ENCODE results near the gene ESRRG. TPM values are rescaled to one million over a fixed set of nuclear protein-coding genes. Genes with fewer than 3 reads are reported as not detected.

Gene ESRRG
- total RNA-seq, 1 experiment from 2014 or later: 0.44 TPM

DNA sequence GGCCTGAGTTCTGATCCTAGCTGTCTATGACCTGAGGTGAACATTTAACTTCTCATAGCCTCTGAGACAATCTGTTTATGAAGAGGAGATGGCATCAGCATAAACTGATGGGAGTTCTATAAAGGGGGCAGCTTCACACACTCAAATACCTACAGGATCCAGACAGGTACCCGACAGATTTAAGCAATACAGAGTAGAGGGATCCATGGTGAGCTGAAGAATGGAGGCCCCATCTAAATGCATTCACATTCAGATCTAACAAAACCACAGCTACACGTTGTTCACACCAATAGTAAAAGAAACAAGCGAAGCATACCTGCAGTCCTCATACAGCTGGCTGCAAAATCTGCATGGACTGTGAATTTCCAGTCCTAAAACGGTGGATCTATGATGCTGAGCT, 48.7 kb upstream of the ESRRG start:
- no peaks in the 10 kb centered on the region; a peak in 1 of 5 replicates for H3K9me3 Mint-ChIP-seq
- H3K79me1 ChIP-seq (ENCODE audit: insufficient read depth, low read depth, low read length, poor library complexity, severe bottlenecking): no peaks in the 10 kb centered on the region
- no peak overlapping the region for H3K9ac ChIP-seq (ENCODE audit: extremely low read depth, insufficient read length, low read length)
- no peaks in the 10 kb centered on the region for H3K27me3 ChIP-seq (ENCODE audit: insufficient read depth, low read length)
- no peak overlapping the region for H3K56ac ChIP-seq (ENCODE audit: insufficient read length, low read depth, low read length)
- no peak overlapping the region for H4K5ac ChIP-seq (ENCODE audit: insufficient read length, low read depth, low read length)
- no peak overlapping the region for H3K4me2 ChIP-seq (ENCODE audit: insufficient read depth, insufficient read length, low read length)
- no peak overlapping the region for H2AK5ac ChIP-seq (ENCODE audit: insufficient read length, low read length)
- H2AFZ ChIP-seq (ENCODE audit: low read length): no peak overlapping the region
- no peak overlapping the region for H2BK5ac ChIP-seq (ENCODE audit: insufficient read length, low read length)
- WGBS (ENCODE audit: extremely low coverage, insufficient read length, low lambda C conversion rate): no CpG with 5 or more reads among the region's 4 CpGs
- peak overlapping the region in 1 of 3 experiments; percentile 75; a peak in 1 of 7 replicates for H3K27ac Mint-ChIP-seq
- H3K4me1 ChIP-seq (ENCODE audit: insufficient read depth, low read length): peaks cover 4% of the 10 kb centered on the region; the same call in 1 of the 2 replicates
- H3K23me2 ChIP-seq (ENCODE audit: insufficient read length, low read depth, low read length, poor library complexity, severe bottlenecking): no peaks in the 10 kb centered on the region
- H3K9me3 ChIP-seq (ENCODE audit: control insufficient read depth, low read depth, low read length): no peaks in the 10 kb centered on the region
- no peaks in the 10 kb centered on the region for H3K27me3 Mint-ChIP-seq (ENCODE audit: low read depth)
- H3K36me3 Mint-ChIP-seq (ENCODE audit: insufficient read depth in 1 of 3, low read depth in 3 of 3): no peaks in the 10 kb centered on the region
- H4K20me1 ChIP-seq (ENCODE audit: control insufficient read depth, insufficient read depth, insufficient read length): no peaks in the 10 kb centered on the region
- DNase-seq: no peak
- no peak overlapping the region for H2BK20ac ChIP-seq (ENCODE audit: low read depth, low read length, poor library complexity, severe bottlenecking)
- H3K27ac ChIP-seq (ENCODE audit: insufficient read length, low read depth, low read length): no peak overlapping the region
- no peak overlapping the region for H3K14ac ChIP-seq (ENCODE audit: insufficient read depth, low read length)
- no peak overlapping the region for H2BK15ac ChIP-seq (ENCODE audit: low read depth, low read length)
- H3K4me1 Mint-ChIP-seq: peaks cover 13% of the 10 kb centered on the region in 2 experiments
- H3T11ph ChIP-seq (ENCODE audit: low read length): no peak overlapping the region
- H3K18ac ChIP-seq (ENCODE audit: insufficient read length, low read depth, low read length): no peak overlapping the region
- no peak overlapping the region for H4K8ac ChIP-seq (replicated peaks; ENCODE audit: insufficient read length, low read depth, low read length)
- no peak overlapping the region for H2BK120ac ChIP-seq (ENCODE audit: low read depth, low read length, poor library complexity, severe bottlenecking)
- no peak overlapping the region for H3K4ac ChIP-seq (ENCODE audit: low read depth, low read length)
- H3K4me3 Mint-ChIP-seq: no peak overlapping the region
- H3K23ac ChIP-seq (ENCODE audit: insufficient read length, low read depth, low read length): no peak overlapping the region
- TF ChIP-seq CTCF (conservative IDR thresholded peaks at IDR 0.05): no peak
- H4K91ac ChIP-seq (ENCODE audit: insufficient read length, low read depth, low read length): no peak overlapping the region
- H2BK12ac ChIP-seq (ENCODE audit: insufficient read length, low read depth, low read length): no peak overlapping the region
- H3K79me2 ChIP-seq (ENCODE audit: insufficient read depth, low read length): no peaks in the 10 kb centered on the region

All from H9 (cell line).